Measurements from ENCODE around the gene ADCY3.

DNA sequence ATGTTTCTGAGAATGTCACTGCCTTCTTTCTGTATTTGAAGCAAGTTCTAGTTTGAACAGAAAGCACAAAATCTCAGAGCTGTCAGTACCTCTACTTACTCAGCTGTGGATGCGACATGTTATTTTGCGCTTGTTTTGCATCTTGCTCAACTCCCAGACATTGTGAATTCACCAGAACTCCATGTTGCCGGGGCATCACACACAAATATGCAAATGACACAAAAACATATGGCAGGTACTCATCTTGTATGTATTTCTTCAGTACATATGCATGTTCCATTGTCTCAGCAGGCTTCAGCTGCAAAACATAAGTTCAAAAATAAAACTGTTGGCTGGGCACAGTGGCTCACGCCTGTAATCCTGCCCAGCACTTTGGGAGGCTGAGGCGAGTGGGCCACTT, 30.8 kb downstream of the ADCY3 start:
- TF ChIP-seq, protein P1, sequence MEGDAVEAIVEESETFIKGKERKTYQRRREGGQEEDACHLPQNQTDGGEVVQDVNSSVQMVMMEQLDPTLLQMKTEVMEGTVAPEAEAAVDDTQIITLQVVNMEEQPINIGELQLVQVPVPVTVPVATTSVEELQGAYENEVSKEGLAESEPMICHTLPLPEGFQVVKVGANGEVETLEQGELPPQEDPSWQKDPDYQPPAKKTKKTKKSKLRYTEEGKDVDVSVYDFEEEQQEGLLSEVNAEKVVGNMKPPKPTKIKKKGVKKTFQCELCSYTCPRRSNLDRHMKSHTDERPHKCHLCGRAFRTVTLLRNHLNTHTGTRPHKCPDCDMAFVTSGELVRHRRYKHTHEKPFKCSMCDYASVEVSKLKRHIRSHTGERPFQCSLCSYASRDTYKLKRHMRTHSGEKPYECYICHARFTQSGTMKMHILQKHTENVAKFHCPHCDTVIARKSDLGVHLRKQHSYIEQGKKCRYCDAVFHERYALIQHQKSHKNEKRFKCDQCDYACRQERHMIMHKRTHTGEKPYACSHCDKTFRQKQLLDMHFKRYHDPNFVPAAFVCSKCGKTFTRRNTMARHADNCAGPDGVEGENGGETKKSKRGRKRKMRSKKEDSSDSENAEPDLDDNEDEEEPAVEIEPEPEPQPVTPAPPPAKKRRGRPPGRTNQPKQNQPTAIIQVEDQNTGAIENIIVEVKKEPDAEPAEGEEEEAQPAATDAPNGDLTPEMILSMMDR (IDR thresholded peaks at IDR 0.05 in 2 of 3, conservative IDR thresholded peaks at IDR 0.05 in 1 of 3; ENCODE audit: borderline replicate concordance in 1 of 3, insufficient read depth in 1 of 3, low read depth in 2 of 3, low read length in 2 of 3), result no peak
- TF ChIP-seq REST (IDR thresholded peaks at IDR 0.05; ENCODE audit: low read depth), result no peak
- no peak for TF ChIP-seq EZH2 (IDR thresholded peaks at IDR 0.05)
- no peak for TF ChIP-seq POLR2A (IDR thresholded peaks at IDR 0.05; ENCODE audit: borderline replicate concordance, extremely low read depth, insufficient read depth, insufficient read length)
- TF ChIP-seq SP1 (IDR thresholded peaks at IDR 0.05; ENCODE audit: low read depth), result no peak
- no peak for TF ChIP-seq POLR2AphosphoS5 (IDR thresholded peaks at IDR 0.05; ENCODE audit: low read depth, low read length)
- TF ChIP-seq YY1 (IDR thresholded peaks at IDR 0.05; ENCODE audit: extremely low read depth, insufficient replicate concordance, low read depth, low read length), result no peak

Measured in HCT116 (cell line).